OCI-M2 (cell line): ENCODE results near the gene MAD2L1BP.

Source experiments
- DNase-seq: peaks from one replicate; lab custom pipeline; 2025; ENCODE audit not compliant: unreplicated experiment; lab: John Stamatoyannopoulos, UW

The MAD2L1BP gene

DNA sequence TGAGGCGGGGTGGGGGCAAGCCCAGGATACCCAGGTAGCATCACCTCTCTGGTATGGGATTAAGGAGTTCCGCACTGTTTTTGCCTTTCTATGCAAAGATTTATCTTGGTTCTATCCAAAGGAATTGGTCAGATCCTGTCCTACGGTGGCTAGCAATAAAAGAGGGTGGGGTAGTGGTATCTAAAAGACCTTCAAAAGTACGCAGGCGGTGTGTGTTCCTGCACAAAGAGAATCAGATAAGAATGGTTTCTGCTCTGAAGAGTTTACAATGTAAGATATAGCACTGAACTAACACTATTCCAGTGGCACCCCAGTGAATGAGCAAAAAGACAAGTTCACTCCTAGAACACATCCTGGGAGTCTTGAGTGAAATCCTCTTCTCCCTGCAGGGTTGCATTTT, 45.7 kb downstream of the MAD2L1BP start:
- DNase-seq: no peak

DNA sequence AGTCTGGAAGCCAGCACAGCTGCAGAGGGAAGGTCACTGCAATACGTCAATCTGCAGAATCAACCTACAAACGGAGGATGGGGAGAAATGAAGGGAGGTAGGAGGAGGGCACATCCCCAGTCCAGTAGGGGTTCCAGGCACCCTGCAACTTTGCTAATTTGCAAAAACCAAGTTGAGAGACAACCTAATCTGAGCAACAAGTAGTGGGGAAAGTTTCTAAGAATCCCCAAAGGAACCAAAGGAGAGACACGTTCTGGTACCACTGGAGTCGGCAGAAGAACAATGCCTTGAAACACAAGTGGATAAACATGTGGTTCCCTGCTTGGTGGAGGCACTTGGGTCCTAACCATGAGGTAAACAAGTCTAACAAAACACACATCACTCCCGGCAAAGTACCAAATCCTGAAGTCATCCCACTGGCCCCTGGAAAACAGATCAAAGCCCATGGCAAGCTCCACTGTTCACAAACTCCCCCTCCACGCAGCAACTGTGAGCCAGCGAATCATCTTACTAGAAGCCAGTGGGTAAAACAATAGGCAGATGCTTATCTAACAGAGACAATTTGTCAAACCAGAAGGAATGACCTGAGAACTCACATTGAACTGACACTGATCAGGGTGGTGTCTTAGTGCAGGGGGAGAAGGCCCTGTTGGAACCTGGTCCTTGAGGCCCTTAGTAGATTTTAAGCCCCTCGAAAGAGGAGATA, 47.2 kb downstream of the MAD2L1BP start:
- DNase-seq: no peak

DNA sequence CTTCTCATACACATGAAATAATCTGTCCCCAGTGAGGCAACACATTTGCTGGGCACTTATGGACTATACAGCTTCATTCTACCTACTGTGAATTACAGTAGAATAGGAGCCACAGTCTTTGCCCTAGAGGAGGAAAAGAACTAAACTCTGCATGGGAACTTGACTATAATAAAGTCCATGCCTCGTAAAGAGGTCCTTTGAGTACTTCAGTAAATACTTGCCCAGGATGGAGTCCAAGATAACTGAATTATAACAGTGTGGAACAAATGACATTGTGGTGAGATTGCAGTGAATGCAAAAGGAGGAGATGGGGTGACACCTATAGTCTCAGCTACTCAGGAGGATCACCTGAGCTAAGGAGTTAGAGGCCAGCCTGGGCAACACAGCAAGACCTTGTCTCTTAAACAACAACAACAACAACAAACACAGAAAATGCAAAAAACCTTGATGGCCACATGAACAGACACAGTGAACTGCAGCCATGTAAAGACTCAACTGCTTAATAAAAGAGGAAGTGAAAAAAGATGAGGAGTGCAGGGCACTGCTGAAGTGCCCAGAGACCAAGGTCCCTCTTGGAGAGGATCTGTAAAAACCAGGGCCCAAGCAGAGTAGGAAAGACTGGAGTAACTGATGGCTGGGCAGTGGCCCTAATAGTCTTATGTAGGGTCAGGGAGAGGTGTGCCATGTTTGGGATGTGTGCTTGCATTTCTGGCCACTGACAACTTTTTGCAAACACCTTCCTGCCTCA, 48.2 kb downstream of the MAD2L1BP start:
- DNase-seq: no peak

- no peak for DNase-seq
These were observed 51.4 kb downstream of the MAD2L1BP start for GRCh38 chr6:43687079-43687436.

DNA sequence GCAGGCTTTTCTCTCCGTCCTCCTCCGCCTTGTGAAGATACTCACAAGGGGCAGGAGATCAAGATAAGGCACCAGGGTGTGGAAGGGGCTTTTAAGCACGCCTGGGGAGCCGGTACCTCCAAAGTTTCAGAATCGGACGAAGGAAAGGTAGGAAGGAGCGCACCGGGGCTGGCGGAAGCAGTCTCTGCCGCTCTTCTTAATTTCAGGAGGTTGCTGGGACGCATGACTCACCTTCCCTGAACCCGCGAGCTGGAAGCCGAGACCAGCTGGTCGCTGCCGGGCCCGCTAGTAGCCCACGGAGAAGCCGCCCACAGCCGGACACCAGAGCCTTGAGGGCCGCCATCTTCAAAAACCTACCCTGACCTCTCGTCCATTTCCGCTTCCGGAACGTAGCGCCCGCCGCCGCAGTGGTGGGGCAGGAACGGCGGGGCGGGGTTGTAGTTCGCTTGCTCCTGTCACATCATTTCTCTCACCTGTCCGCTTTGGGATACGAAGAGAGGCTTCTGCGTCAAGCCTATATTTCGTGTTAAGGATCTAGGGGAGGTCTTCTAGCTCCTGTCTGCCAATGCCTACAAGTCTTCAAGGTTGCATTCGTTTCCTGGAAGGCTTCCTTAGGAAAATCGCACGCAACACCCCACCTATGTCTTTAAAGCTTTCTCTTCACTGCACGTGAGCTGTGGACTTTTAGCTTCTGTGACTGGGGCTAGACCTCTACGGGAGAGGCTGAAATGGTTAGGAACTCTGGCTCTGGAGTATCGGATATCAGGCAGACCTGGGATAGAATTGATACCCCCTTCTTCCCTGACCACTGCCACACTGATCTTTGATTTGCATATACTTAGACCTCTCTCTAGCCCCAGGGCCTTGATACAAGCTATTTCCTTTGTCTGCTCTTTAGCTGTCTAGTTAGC, 52.1 kb downstream of the MAD2L1BP start, which contains the start of gene MRPS18A:
Gene MRPS18A (minus strand): TSS at position 355 of the 911 bp plus-strand sequence. CDS start 12 bp downstream, at position 343.
- peak; percentile 37 for DNase-seq

DNA sequence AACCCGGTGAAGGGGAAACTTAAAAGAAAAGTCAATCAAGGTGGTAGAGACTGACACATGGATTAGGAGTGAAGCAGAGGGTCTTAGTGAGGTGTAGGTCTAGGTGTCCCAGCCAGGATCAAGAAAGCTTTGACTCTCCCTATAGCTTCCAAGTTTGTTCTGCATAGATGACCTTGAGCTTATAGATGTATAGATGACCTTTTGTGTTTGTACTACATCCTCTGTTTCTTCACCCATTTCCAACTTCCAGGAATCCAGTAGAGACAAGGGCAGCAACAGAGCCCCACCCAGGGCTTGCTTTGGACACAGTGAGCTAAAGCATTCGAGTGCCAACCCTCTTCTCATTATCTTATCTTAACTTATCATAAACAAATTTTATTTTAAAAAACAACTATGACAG, 53.8 kb downstream of the MAD2L1BP start:
- no peak for DNase-seq
